ENCODE results near the gene CCDC12. TPM values are rescaled to one million over a fixed set of nuclear protein-coding genes. Genes with fewer than 3 reads are reported as not detected.
A peak's percentile ranks its signal among the peaks of the same experiment; 100 is the strongest.

The CCDC12 gene
- total RNA-seq, 4 donors from 2014 or later = 64.6 to 101 (median 82.5) TPM

- peak in 1 of 2 donors; percentile 72 for DNase-seq (ENCODE audit: low spot score in 2 of 2)
- TF ChIP-seq POLR2A (IDR thresholded peaks at IDR 0.05) = no peak
- TF ChIP-seq, protein P1, sequence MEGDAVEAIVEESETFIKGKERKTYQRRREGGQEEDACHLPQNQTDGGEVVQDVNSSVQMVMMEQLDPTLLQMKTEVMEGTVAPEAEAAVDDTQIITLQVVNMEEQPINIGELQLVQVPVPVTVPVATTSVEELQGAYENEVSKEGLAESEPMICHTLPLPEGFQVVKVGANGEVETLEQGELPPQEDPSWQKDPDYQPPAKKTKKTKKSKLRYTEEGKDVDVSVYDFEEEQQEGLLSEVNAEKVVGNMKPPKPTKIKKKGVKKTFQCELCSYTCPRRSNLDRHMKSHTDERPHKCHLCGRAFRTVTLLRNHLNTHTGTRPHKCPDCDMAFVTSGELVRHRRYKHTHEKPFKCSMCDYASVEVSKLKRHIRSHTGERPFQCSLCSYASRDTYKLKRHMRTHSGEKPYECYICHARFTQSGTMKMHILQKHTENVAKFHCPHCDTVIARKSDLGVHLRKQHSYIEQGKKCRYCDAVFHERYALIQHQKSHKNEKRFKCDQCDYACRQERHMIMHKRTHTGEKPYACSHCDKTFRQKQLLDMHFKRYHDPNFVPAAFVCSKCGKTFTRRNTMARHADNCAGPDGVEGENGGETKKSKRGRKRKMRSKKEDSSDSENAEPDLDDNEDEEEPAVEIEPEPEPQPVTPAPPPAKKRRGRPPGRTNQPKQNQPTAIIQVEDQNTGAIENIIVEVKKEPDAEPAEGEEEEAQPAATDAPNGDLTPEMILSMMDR (IDR thresholded peaks at IDR 0.05) = no peak
- 93 to 95% methylated on average over 5 of the region's 5 CpGs for WGBS, 2 donors
- H3K4me3 ChIP-seq (ENCODE audit: low read depth, poor library complexity, severe bottlenecking) = no peak overlapping the region
- intact Hi-C loops (cut with DNase I; ENCODE audit: low total_unique reads) = no loop called here
Observed at GRCh38 chr3:46977811-46978195, 1.3 kb upstream of the CCDC12 start.

GRCh38 chr3:46974421-46975171, 1.9 kb downstream of the CCDC12 start:
- H3K4me3 ChIP-seq (ENCODE audit: low read depth, poor library complexity, severe bottlenecking) = no peak overlapping the region
- DNase-seq (ENCODE audit: low spot score in 2 of 2) = peak in 1 of 2 donors; percentile 63
- TF ChIP-seq POLR2A (IDR thresholded peaks at IDR 0.05) = no peak
- TF ChIP-seq, protein P1 (IDR thresholded peaks at IDR 0.05) = no peak
- intact Hi-C loops (cut with DNase I; ENCODE audit: low total_unique reads) = no loop called here
- WGBS, 2 donors = 79 to 80% methylated on average over 9 of the region's 9 CpGs

DNA sequence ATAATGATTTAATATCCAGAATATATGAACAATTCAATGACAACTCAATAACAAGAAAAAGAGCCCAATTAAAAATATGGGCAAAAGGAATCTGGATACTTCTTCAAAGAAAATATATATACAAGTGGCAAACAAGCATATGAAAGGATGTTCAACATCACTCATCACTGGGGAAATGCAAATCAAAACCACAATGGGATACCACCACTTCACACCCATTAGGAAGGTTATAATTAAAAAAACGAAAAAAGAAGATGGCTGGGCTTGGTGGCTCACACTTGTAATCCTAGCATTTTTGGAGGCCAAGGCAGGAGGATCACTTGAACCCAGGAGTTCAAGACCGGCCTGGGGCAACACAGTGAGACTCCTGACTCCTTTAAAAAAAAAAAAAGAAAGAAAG, 4.1 kb downstream of the CCDC12 start:
- intact Hi-C loops (cut with DNase I; ENCODE audit: low total_unique reads) = no loop called here
- no peak overlapping the region for H3K4me3 ChIP-seq (ENCODE audit: low read depth, poor library complexity, severe bottlenecking)
- no peak for DNase-seq (ENCODE audit: low spot score in 2 of 2)
- WGBS, 2 donors = 82 to 86% methylated on average over 2 of the region's 2 CpGs
- no peak for TF ChIP-seq POLR2A (IDR thresholded peaks at IDR 0.05)
- TF ChIP-seq, protein P1 (IDR thresholded peaks at IDR 0.05) = no peak

DNA sequence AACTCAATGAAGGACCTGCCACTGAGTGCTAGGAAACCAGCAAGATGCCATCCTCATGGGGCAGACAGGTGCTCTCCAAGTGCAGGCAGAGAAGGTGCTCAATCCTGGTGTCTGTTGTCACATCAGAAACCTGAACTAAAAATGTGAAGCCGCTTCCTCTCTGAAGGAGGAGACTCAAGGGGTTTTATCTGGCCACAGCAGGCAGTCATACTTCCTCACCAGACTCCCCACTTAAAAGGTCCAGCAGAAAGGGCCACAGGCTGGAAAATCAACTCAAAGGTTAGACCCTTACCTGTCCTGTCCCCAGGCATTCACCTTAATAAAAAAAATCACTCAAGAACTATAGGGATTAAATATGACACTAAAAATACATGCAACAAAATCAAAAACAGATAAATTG, 4.8 kb downstream of the CCDC12 start:
- 69 to 94% methylated on average over 1 of the region's 1 CpG for WGBS, 2 donors
- intact Hi-C loops (cut with DNase I; ENCODE audit: low total_unique reads) = no loop called here
- H3K4me3 ChIP-seq (ENCODE audit: low read depth, poor library complexity, severe bottlenecking) = no peak overlapping the region
- no peak for DNase-seq (ENCODE audit: low spot score in 2 of 2)
- TF ChIP-seq POLR2A (IDR thresholded peaks at IDR 0.05) = no peak
- TF ChIP-seq, protein P1 (IDR thresholded peaks at IDR 0.05) = no peak

DNA sequence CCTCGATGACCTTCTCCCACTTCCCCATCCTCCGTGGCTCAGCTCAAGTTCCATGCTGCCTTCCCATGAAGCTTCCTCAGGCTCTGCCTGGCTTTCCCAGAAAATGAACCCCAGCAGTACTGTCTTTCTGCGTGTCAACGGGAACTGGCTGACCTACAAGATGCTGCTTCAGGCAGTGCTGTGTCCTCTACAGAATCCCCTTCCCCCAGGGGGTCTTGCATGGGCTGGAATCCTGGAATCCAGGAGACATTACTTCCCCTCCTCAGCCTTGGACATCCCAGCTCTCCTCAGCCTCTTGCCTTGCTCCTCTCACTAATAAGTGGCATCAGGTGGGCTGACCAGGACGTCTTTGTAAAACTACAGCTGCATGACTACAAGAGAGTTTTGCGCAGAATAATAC, 5.4 kb downstream of the CCDC12 start:
- H3K4me3 ChIP-seq (ENCODE audit: low read depth, poor library complexity, severe bottlenecking) = no peak overlapping the region
- WGBS, 2 donors = 50 to 56% methylated on average over 6 of the region's 6 CpGs
- no peak for TF ChIP-seq POLR2A (IDR thresholded peaks at IDR 0.05)
- TF ChIP-seq, protein P1 (IDR thresholded peaks at IDR 0.05) = no peak
- peak in 1 of 2 donors; percentile 61 for DNase-seq (ENCODE audit: low spot score in 2 of 2)
- intact Hi-C loops (cut with DNase I; ENCODE audit: low total_unique reads) = no loop called here

Data from lower leg skin (tissue), 4 donors.